Small intestine (tissue), 16 donors: Measurements from ENCODE around the gene CNEP1R1. TPM values are rescaled to one million over a fixed set of nuclear protein-coding genes. Genes with fewer than 3 reads are reported as not detected.
A peak's percentile ranks its signal among the peaks of the same experiment; 100 is the strongest.

Source experiments
- DNase-seq, 2 donors: peaks; one replicate each; pipeline versions ENCODE4 v3.0.0 to v3.0.0-alpha.2; 2013
- FAIRE-seq: peaks from 2 replicates; lab custom pipeline; 2012; peaks lifted over from hg19 to GRCh38; lab: Jason Lieb, UNC
- H3K27ac ChIP-seq, 3 donors: one replicate each; pipeline ENCODE4 v1.5.1; 2013; ENCODE audit warnings: low read length in 2 of 3, mild to moderate bottlenecking in 2 of 3, control low read depth in 1 of 3, inconsistent platforms in 1 of 3, low read depth in 1 of 3, moderate library complexity in 1 of 3
- H3K27me3 ChIP-seq, 3 donors: one replicate each; pipeline ENCODE4 v1.6.1; 2013; ENCODE audit warnings: low read length in 3 of 3, inconsistent platforms in 1 of 3; ENCODE audit not compliant: control insufficient read depth in 3 of 3, insufficient read depth in 3 of 3
- H3K36me3 ChIP-seq, 3 donors: one replicate each; pipeline ENCODE4 v1.6.1; 2013; ENCODE audit warnings: low read length in 3 of 3, inconsistent platforms in 1 of 3, low read depth in 1 of 3, mild to moderate bottlenecking in 1 of 3, moderate library complexity in 1 of 3; ENCODE audit not compliant: control insufficient read depth in 3 of 3, insufficient read depth in 2 of 3
- H3K4me1 ChIP-seq, 3 donors: one replicate each; pipeline ENCODE4 v1.6.1; 2013; ENCODE audit warnings: low read length in 2 of 3, inconsistent platforms in 1 of 3, low read depth in 1 of 3, mild to moderate bottlenecking in 1 of 3, moderate library complexity in 1 of 3; ENCODE audit not compliant: control insufficient read depth in 3 of 3, insufficient read depth in 2 of 3
- H3K4me3 ChIP-seq, 3 donors: one replicate each; pipeline ENCODE4 v1.5.1; 2013; ENCODE audit warnings: low read length in 3 of 3, control low read depth in 1 of 3, inconsistent platforms in 1 of 3, low read depth in 1 of 3, mild to moderate bottlenecking in 1 of 3, moderate library complexity in 1 of 3
- H3K9me3 ChIP-seq, 2 donors: one replicate each; pipeline ENCODE4 v1.6.1; 2013; ENCODE audit warnings: low read depth in 1 of 2, low read length in 1 of 2; ENCODE audit not compliant: control insufficient read depth in 2 of 2, insufficient read depth in 1 of 2
- WGBS, 3 donors: extraction: QIAGEN DNeasy Blood & Tissue Kit; methylation state at CpG; one replicate each; pipeline ENCODE4 v1.1.7; 2013; 5-methylcytosine and 5-hydroxymethylcytosine counted together
- long read RNA-seq, 10 donors: transcript quantifications; one replicate each; lab custom pipeline, GENCODE V29; 2026
- polyA plus RNA-seq, 4 donors: library from polyadenylated mRNA; stranded (reverse) in 3 of 4; unstranded in 1 of 4; fragments of 200-250 nt in 3 of 4; fragments of 120-200 nt in 1 of 4; gene quantifications; one replicate each; pipeline versions ENCODE4 v1.2.1 to v1.2.3, GENCODE V29; 2013
- donor health status: healthy with polysubstance abuse.
- donor health status: control.
- donor health status: control.
- donor health status: Bipolar disorder and iron deficiency.
- donor health status: healthy.

CNEP1R1 gene, protein sequence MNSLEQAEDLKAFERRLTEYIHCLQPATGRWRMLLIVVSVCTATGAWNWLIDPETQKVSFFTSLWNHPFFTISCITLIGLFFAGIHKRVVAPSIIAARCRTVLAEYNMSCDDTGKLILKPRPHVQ
- polyA plus RNA-seq: 10 to 100 TPM in 1 of 4 donors, 1 to 10 TPM in 3; 6.8 to 22.5 (median 7.4) TPM
- long read RNA-seq, donor 1: 0 reads
- long read RNA-seq, donor 2, partial matches to known transcripts: 0 of 2 reads
- long read RNA-seq, donor 2, other reads (novel, unspliced or antisense): 0 of 2 reads
- long read RNA-seq, donor 3, partial matches to known transcripts: 0 of 4 reads
- long read RNA-seq, donor 3, other reads (novel, unspliced or antisense): 0 of 4 reads
- long read RNA-seq, donor 4, partial matches to known transcripts: 0 of 1 reads
- long read RNA-seq, donor 4, other reads (novel, unspliced or antisense): 0 of 1 reads
- long read RNA-seq, donor 5, partial matches to known transcripts: 0 of 2 reads
- long read RNA-seq, donor 5, other reads (novel, unspliced or antisense): 0 of 2 reads
- long read RNA-seq, donor 6, transcript CNEP1R1-202 (6 exons, 2,117 nt): major isoform, 5 of 7 reads
- long read RNA-seq, donor 6, partial matches to known transcripts: 0 of 7 reads
- long read RNA-seq, donor 6, other reads (novel, unspliced or antisense): 0 of 7 reads
- long read RNA-seq, donor 7, transcript CNEP1R1-202 (6 exons, 2,117 nt): major isoform, 5 of 7 reads
- long read RNA-seq, donor 7, partial matches to known transcripts: 0 of 7 reads
- long read RNA-seq, donor 7, other reads (novel, unspliced or antisense): 0 of 7 reads
- long read RNA-seq, donor 8: 0 reads
- long read RNA-seq, donor 9, partial matches to known transcripts: 0 of 2 reads
- long read RNA-seq, donor 9, other reads (novel, unspliced or antisense): 0 of 2 reads
- long read RNA-seq, donor 10, transcript CNEP1R1-202 (6 exons, 2,117 nt): major isoform, 6 of 8 reads
- long read RNA-seq, donor 10, partial matches to known transcripts: 0 of 8 reads
- long read RNA-seq, donor 10, other reads (novel, unspliced or antisense): 0 of 8 reads

DNA sequence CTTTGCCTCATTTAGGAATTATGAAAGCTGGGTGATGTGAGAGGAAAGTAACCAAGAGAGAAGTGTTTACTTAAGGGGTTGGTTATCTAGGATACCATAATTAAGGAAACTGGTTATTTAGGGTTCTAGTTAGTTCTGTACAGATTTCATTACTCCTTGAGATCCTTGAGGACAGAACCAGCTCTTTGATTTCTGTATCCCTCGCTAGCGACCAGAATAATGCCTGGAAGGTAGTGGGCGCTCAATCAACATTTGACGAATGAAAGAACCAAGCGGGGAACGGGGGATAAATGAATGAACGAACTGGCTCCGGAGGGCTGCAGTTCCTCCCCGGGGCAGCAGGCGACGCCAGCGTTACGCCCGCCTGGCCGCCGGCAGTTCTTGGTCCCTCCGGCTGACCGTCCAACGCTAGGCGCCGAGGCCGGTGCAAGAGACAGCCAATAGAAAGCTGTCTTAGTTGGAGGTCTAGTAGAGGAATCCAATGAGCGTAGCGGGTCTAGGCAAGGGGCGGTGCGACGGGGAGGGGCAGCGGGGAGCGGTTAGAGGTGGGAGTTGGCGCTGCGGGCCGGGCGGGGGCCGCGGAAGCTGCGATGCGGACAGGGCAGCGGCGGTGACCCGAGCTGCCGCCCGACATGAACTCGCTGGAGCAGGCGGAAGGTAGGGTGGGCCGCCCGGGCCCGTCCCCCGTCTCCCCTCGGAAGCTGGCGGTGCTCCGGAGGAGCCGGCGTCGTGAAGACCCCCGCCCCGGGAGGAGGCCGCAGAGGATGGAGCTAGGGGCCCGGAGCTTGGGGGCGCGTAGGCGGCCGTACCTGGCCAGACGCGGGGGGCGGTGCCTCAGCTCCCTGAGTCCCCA is at the start of gene CNEP1R1:
TSS of gene CNEP1R1 (plus strand) at position 542 of the 853 bp plus-strand sequence. CDS start at position 633, 91 bp downstream.
- peaks cover 0 to 3% (median 0%) of the 10 kb centered on the region in 3 donors for H3K4me1 ChIP-seq
- FAIRE-seq: no peak
- peak within 1 kb of the TSS; percentile 86 to 99 (median 89) for H3K4me3 ChIP-seq
- 1% methylated on average over 48 to 65 of the region's 65 CpGs for WGBS, 3 donors
- H3K36me3 ChIP-seq: peaks cover 0 to 3% (median under 1%) of the 10 kb centered on the region in 3 donors
- peak; percentile 98 to 100 for DNase-seq
- H3K27ac ChIP-seq: peak within 1 kb of the TSS; percentile 59 to 86 (median 83)
- H3K27me3 ChIP-seq: no peaks in the 10 kb centered on the region
- H3K9me3 ChIP-seq: no peaks in the 10 kb centered on the region

- DNase-seq (no peak), FAIRE-seq (no peak)
- H3K4me1 ChIP-seq: no peaks in the 10 kb centered on the region
- no peaks in the 10 kb centered on the region for H3K36me3 ChIP-seq
- H3K9me3 ChIP-seq: no peaks in the 10 kb centered on the region
- no peak overlapping the region for H3K27ac ChIP-seq
- H3K27me3 ChIP-seq: no peaks in the 10 kb centered on the region
- no peak overlapping the region for H3K4me3 ChIP-seq
Measured at GRCh38 chr16:49977427-49977826, 47.6 kb upstream of the CNEP1R1 start.

DNA sequence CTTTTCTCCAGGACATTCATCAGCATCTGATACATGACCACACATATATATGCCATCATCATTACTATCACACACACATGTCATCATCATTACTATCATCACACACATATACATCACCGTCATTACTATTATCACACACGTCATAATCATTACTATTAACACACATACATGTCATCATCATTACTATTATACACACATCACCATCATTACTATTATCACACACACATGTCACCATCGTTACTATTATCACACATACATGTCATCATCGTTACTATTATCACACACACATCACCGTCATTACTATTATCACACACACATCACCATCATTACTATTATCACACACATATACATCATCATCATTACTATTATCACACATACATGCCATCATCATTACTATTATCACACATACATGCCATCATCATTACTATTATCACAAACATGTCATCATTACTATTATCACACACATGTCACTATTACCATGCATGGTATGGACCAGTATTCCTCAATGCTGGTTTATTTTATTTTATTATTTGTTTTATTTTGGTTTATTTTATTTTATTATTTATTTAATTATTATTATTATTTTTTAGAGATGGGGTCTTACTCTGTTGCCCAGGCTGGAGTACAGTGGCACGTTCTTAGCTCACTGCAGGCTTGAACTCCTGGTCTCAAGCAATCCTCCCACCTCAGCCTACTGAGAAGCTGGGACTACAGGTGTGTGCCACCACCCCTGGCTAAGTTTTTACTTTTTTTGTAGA is 46.3 kb upstream of the CNEP1R1 start:
- H3K36me3 ChIP-seq: no peaks in the 10 kb centered on the region
- H3K27me3 ChIP-seq: no peaks in the 10 kb centered on the region
- 83 to 88% (median 88%) methylated on average over 6 of the region's 6 CpGs for WGBS, 3 donors
- DNase-seq (no peak), FAIRE-seq (peak; percentile 47)
- H3K9me3 ChIP-seq: no peaks in the 10 kb centered on the region
- no peak overlapping the region for H3K27ac ChIP-seq
- H3K4me1 ChIP-seq: no peaks in the 10 kb centered on the region
- H3K4me3 ChIP-seq: no peak overlapping the region

DNA sequence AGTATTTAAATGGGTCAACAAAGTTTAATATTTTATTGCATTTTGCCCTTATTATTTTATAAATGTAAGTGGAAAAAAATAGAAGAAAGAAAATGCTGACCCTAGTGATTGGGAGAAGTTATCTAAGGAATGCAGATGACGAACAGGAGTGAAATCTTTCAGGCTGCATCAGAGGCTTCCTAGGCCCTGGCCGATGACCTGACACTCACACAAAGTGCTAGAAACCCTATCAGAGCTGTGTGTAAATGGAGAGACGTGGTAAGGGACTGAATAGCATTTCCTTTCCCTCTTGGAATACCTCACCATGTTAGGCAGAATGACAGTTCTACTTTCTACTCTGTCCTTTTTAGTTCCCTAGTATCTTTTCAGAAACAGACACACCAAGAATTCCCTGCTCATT is 44.9 kb upstream of the CNEP1R1 start:
- Histone ChIP-seq H3K36me3 (no peaks in the 10 kb centered on the region), H3K27me3 (no peaks in the 10 kb centered on the region), H3K27ac (no peak overlapping the region), H3K4me3 (no peak overlapping the region), H3K9me3 (no peaks in the 10 kb centered on the region), H3K4me1 (no peaks in the 10 kb centered on the region)
- WGBS, 3 donors: 57 to 65% (median 62%) methylated on average over 3 of the region's 3 CpGs
- DNase-seq: peak in 1 of 2 donors; percentile 12
- no peak for FAIRE-seq

DNA sequence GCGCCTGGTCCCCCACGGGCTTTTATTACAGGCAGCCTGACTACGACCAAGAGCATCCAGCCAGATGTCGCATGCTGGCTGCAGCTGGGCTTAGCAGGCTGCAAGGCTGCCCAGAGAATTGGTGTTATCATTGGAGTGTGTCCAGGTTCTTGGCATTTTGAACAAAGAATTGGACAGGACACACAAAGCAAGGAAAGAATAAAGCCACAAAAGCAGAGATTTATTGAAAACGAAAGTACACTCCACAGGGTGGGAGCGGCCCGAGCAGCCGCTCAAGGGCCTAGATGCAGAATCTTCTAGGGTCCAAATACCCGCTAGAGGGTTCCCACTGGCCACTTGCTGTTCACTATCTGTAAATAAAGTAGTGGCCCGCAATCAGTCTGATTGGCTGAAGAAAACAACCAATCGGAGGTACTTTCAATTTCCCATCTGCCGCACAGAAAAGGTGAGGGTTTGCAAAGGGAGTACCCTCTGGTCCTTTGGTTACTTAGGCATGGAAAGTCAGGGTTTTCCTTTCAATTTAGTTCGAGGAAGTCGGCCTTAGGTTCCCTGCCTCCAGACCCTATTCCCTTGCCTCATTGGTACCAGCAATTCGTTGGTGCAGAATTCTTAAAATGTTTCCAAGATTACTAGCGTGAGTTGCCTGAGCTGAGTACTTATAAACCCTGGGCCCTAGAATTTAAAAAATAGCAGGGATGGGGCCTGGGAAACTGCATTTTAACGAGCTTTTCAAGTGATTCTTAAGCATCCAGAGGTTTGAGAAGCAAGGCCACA is 38.5 kb upstream of the CNEP1R1 start:
- FAIRE-seq (no peak), DNase-seq (no peak)
- Histone ChIP-seq H3K9me3 (no peaks in the 10 kb centered on the region), H3K4me1 (no peaks in the 10 kb centered on the region), H3K27ac (no peak overlapping the region), H3K27me3 (no peaks in the 10 kb centered on the region), H3K36me3 (no peaks in the 10 kb centered on the region), H3K4me3 (no peak overlapping the region)
- 78 to 87% (median 84%) methylated on average over 17 of the region's 17 CpGs for WGBS, 3 donors

DNA sequence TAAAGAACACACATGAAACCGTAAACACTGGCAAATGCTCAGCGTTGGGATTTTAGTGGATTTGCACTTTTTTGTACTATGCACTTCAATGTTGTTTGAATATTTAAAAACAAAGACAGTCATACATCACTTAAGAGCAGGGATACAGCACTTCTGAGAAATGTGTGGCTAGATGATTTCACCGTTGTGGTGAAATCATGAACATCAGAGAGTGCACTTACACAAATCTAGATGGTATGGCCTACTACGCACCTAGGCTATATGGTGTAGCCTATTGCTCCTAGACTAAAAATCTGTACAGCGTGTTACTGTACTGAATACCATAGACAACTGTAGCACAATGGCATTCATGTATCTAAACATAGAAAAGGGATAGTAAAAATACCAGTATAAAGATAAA is 37.6 kb upstream of the CNEP1R1 start:
- H3K27ac ChIP-seq: no peak overlapping the region
- H3K4me3 ChIP-seq: no peak overlapping the region
- FAIRE-seq (no peak), DNase-seq (no peak)
- WGBS, 3 donors: 76 to 86% (median 85%) methylated on average over 5 of the region's 5 CpGs
- H3K4me1 ChIP-seq: no peaks in the 10 kb centered on the region
- H3K9me3 ChIP-seq: no peaks in the 10 kb centered on the region
- no peaks in the 10 kb centered on the region for H3K36me3 ChIP-seq
- H3K27me3 ChIP-seq: no peaks in the 10 kb centered on the region

DNA sequence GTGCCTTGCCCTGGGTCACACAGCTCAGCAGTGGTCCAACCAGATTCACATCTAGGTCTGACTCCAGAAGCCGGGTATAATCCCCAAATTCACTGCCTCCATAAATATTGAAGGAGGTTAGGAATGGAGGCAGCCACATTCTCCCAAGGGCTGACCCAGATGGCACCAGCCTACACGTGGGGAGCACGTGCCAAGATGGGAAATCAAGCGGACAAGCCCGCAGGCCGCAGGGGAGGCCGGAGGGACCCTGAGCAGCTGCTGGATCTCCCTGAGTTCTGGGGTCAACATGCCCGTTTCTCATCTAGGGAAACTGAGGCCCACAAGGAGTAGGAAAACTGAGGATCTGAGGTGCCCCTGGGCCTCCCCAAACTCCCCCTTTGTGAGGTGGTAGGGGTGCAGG is 32.2 kb upstream of the CNEP1R1 start:
- FAIRE-seq: no peak

More for the DNA sequence above, 32.2 kb upstream of the CNEP1R1 start:
- Histone ChIP-seq H3K4me1 (no peaks in the 10 kb centered on the region), H3K27ac (no peak overlapping the region), H3K4me3 (no peak overlapping the region), H3K9me3 (no peaks in the 10 kb centered on the region), H3K27me3 (peaks cover 0 to 4% (median 2%) of the 10 kb centered on the region in 3 donors), H3K36me3 (no peaks in the 10 kb centered on the region)
- DNase-seq: no peak
- 84 to 91% (median 87%) methylated on average over 8 of the region's 8 CpGs for WGBS, 3 donors
